Kidney glomerular epithelial cell (primary cell): Measurements from ENCODE around the gene GALNT9.
"Not testable (repeated sequence)": the region's sequence is repeated elsewhere in the genome, so short reads cannot be mapped to it uniquely, and the experiment has no call there.

Experiments
- DNase-seq: peaks from one replicate; lab custom pipeline; 2025; lab: John Stamatoyannopoulos, UW

The GALNT9 gene

DNA sequence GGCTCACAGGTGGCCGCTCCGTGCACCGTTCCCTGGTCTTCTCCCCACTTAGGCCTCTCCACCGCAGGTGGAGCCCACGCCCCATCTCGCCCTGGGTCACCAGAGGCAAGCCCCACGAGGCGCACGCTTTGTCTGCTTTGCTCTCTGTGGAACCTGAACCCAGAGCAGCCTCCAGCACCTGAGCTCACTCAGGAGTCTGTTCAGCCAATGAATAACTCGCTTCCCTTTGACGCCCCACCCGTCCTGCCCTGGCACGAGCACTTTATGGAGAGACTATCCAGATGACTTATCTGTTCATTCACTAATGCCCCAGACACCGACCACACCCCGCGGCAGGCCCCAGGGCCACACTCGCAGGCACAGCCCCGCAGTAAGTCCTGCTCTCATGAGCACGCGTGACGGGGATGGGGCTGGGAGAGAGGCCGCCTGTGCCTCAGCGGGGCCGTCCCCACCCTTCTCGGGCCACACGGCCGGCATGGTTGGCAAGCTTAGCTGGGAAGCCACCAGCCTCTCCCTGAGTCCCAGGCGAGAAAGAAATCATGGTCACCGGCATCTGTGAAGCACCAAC lies 100.1 kb downstream of the GALNT9 start:
- no peak for DNase-seq

DNA sequence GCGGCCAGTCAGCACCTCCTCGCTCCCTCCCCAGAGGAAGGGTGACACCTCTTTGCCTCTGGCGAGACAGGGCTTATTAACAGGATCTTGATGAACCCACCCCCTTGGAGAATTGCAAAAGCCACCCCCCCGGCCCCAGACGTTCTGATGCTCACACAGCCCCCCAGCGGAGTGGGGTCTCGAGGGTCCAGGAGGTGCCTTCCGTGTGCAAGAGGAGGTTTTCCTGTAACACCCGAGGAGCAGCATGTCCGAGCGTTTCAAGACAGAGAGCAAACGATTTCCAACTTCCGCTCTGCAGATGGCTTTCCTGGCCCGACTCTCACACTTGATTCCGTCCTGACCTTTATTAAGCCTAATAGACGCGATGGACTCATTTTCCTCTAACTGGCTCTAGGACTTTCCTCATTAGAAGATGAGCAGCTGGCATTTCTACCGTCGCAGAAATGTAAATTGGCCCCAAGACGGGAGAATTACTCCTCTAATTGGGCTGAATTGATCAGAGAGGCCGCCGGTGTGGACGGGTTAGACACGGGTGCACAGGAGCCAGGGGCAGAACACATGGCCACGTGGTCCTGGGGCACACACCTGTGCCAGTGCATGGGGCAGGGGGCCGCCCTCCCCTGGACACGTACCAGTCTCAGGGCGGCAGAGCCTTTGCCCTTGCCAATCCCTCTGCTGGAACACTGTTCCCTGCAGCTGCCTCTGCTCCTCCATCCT lies 100.8 kb downstream of the GALNT9 start:
- DNase-seq: no peak

DNA sequence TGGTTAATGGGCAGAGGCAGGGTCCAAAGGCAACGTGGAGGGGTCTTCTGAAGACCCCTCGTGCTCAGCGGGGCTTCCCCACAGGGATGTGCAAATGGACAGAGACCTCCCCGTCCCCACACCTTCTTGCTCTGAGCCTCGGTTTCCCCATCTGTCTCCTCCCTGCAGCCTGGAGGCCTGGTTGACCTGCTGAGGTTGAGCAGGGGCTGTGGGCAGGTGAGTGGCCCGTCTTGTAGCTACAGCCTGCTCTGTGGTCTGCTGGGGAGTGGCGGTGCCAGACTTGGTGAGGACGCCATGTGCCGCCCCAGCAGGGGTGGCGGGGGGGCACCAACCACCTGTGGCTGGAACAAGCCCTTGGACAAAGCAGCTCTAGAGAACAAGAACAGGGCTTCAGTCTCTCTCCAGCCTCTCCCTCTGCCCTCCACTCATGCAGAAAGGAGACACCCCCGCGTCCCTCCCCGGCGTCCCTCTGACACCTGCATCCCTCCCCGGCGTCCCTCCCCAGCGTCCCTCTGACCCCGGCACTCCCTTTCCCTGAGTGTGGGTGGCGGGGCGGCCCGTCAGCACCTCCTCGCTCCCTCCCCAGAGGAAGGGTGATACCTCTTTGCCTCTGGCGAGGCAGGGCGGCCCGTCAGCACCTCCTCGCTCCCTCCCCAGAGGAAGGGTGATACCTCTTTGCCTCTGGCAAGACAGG lies 101.5 kb downstream of the GALNT9 start:
- DNase-seq: no peak

DNA sequence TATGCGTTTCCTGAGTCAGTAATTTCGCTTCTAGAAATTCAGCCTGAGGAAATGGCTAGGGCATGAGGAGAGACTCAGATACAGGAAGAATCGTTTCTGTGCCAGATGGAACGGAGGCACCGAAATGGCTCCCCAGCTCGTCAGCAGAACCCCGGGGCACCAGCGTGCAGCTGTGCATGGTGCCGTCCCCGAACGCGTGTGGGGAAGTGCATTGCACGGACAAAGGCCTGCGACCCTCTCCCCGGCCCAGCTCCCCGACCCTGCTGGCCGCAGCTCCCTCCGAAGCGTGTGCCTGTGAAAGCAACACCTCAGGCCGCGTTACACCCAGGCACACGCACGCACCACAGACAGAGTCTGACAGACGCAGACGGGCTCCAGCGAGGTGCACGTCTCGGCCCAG lies 102.3 kb downstream of the GALNT9 start:
- no peak for DNase-seq

DNA sequence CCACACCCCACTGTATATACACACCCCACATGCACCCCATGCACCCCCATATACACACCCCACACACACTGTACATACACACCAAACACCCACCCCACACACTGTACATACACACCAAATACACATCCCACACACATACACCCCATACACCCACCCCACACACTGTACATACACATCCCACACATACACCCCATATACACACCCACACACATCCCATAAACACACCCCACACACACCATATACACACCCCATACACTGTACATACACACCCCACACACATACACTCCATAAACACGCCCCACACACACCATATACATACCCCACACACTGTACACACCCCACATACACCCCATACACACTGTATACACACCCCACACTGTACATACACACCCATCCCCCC lies 102.8 kb downstream of the GALNT9 start:
- DNase-seq: no peak

DNA sequence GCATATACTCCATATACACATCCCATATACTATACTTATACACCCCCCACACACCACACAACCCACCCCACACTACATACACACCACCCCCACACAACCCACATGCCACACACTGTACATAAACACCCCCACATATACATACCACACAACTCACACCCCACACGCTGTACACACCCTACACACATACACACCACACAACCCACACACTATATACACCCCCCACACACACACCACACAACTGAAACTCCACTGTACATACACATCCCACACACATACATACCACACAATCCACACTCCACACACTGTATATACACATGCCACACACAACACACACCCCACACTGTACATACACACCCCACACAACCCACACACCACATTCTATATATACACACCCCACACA lies 104.2 kb downstream of the GALNT9 start:
- DNase-seq: no peak

DNA sequence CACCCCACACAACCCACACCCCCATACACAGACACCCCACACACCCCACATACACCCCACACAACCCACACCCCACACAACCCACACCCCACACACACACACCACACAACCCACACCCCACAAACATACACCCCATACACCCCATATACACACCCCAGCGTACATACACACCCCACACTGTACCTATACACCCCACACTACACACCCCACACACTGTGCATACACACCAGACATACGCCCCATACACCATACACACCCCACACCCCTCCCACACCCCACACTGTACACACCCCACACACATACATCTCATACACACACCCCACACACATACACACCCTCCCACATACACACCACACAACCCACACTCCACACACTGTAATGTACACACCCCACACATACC lies 104.9 kb downstream of the GALNT9 start:
- DNase-seq: no peak

DNA sequence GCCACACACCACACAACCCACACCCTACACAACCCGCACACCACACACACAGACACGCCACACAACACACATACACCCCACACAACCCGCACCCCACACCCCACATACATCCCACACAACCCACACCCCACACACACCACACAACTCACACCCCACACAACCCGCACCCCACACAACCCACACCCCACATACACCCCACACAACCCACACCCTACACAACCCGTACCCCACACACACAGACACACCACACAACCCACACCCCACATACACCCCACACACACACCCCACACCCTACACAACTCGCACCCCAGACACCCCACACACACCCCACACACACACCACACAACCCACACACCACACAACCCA lies 106.6 kb downstream of the GALNT9 start:
- DNase-seq: no peak

DNA sequence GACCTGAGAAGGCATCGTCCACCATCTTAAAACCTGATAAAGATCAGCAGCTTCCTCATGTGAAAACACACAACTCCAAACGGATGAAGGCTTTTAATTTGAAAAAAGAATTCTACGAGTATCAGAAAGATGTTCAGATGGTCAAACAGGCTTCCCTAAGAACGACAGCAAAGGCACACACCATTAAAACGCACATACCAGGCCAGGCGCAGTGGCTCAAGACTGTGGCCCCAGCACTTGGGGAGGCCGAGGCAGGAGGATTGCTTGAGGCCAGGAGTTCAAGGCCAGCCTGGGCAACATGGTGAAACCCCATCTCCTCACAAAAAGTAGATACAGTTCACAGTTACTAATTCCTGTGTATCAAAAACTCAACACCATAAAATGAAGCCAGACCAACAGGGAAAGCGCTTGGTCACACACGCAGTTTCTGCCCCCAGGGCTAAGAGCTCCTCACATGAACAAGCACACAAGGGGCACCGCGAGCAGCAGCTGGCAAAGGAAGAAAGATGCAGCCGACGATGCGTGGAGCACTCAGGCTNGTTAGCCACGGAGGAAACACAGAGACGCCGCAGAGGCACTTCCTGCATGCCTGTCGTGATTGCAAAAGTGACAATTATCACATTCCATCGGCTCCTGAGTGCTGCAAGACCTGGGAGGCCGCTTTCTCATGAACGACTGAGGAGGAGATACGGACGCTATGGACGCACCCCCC lies 107.1 kb downstream of the GALNT9 start:
- DNase-seq: peak; percentile 55

DNA sequence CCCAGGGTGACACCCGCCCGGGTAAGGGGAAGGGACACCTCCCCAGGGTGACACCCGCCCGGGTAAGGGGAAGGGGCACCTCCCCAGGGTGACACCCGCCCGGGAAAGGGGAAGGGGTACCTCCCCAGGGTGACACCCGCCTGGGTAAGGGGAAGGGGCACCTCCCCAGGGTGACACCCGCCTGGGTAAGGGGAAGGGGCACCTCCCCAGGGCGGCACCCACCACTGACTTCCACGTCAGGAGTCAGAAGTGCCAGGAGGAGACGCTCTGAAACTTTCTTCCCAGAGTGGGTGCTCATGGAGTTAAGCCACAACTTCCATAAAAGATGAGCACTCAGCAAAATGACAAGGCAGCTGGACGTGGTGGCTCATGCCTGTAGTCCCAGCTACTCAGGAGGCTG lies 109.6 kb downstream of the GALNT9 start:
- DNase-seq: not testable (repeated sequence)

DNA sequence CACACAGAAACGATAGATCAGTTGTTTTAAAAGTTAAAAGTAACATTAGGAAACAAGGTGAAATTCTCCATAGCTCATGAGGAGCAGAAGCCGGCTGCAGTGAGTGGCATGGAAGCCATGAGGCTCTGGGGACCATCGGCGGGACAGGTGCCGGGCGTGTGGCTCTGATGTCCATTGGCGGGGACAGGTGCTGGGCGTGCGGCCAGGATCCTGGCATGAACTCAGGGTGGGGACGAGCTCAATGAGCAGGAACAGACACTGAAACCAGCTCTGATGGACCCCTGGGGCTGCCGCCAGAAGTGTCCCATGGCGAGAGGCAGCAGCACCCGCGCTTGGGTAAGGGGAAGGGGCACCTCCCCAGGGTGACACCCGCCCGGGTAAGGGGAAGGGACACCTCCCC lies 110.1 kb downstream of the GALNT9 start:
- no peak for DNase-seq

DNA sequence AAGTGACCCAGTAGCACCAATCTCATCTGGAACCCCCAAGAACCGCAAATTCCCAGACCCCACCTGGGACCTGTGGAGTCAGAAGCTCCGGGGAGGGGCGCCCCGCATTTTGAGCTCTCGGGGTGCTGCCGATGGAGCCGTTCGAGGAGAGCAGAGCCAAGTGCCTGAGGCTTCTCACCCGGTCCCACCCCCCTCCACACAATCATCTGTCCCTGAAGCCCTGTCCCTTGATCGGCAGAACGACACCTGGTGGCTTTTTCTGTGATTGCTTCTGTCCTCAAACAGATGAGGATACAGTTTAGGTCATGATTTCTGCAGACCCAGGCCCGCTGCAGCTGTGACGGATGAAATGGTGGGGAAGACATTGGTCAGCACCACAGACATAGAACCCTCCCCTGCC lies 110.5 kb downstream of the GALNT9 start:
- DNase-seq: no peak

DNA sequence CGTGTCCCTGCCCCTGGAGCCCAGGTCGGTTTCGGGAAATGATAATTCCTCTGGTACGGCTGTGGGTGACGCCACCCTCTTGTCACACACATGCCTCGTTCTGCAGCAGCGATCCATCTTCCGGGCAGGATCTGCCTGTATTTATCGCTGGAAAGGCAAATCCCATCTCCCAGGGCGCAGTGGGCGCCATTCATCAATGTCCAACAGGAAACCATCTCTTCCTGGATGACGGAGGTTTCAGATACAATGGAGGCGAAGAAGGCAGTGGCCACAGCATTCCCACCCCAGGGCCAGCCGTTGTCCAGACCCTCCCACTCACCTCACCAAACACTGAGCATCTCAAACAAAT lies 110.9 kb downstream of the GALNT9 start:
- DNase-seq: no peak

DNA sequence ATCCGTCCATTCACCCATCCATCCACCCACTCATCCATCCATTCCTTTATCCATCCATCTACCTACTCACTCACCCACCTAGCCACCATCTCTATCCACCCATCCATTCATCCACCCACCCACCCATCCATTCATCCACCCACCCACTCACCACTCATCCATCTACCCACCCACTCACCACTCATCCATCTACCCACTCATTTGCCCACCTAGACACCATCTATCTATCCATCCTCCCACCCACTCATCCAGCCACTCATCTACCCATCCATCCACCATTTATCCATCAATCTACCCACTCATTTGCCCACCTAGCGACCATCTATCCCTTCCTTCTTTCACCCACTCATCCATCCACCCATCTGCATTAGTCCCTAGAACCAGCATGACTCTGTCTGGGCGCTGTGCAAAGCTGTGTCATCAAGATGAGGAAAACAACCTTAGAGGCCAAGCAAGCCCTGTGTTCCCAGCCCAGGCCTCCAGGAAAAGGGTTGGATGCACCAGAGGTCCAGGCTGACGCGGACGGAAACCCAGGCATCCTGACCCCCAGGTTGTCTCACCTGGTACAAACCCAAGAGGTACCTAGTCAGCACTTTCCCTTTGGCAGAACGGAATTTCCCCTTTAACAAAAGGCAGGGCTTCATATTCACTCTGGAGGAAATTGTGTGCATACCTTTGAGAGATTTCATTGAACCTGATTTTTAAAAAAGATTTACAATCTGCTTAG lies 111.4 kb downstream of the GALNT9 start:
- DNase-seq: no peak

DNA sequence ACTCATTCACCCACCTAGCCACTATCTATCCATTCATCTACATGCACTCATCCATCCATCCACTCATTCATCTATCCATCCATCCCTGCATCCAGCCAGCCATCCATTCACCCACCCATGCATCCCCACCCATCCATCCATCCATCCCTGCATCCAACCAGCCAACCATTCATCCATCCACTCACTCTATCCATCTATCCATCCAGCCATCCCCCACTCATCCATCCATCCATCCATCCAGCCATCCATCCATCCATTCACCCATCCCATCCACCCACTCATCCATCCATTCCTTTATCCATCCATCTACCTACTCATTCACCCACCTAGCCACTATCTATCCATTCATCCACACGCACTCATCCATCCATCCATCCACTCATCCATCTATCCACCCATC lies 112.0 kb downstream of the GALNT9 start:
- DNase-seq: no peak

DNA sequence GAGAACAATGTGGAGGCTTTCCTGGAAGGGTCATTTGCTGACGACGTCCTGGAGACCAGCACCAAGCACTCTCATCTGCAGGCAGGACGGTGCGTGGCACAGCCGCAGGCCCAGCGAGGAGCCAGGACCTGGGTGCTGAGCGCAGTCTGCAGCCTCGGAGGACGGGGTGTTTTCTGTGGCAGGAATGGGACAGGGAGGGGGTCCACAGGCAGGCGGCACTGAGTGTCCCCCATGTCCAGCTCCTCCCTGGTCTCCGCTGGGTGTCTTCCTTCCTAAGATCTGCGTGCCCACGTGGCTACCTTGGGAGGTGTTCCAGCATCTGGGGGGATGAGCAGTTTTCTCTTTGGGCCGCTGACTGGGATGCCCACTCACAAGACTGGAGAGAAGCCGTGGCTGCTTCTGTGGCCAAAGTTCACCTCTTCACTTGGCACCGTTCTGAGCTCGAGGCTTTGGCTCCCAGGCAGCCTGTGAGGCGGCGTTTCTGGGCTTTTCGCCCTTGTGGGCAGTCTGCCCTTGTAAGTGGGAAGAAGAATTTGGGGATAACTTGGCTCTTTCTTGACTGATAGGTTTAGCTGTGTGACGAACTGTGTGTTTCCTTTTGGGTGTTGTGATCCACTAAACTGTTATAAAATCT lies 112.9 kb downstream of the GALNT9 start:
- DNase-seq: no peak

DNA sequence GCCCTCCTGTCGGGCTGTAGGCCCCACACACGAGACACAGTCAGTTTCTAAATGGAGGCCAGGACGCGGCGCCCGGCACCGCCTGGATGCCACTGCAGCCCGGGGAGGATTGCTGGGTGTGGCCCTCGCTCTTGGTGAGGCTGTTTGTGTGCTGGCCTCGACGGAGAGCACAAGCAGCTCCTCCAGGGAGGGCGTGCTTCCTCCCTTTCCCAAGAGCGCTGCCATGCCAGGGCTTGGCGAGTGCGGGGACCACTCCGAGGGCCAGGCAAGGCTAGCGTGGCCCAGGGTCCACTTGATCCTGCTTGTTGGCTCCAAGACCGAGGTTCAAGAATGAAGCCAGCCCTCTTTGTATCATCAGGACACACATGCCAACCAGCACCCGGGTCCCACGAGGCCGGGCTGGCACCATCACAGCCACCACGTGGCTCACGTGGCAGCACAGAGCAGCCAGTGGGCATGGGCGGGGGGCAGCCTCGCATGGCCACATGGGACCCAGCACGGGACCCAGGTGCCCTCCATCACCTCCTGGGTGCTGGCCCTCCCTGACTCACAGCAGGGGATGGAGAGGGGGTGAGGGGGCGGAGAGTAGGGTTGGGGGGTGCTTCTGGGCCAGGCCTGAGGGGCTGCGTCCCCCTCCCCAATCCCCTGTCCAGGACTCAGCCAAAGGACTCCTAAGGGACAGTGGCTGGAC lies 113.9 kb downstream of the GALNT9 start:
- no peak for DNase-seq

DNA sequence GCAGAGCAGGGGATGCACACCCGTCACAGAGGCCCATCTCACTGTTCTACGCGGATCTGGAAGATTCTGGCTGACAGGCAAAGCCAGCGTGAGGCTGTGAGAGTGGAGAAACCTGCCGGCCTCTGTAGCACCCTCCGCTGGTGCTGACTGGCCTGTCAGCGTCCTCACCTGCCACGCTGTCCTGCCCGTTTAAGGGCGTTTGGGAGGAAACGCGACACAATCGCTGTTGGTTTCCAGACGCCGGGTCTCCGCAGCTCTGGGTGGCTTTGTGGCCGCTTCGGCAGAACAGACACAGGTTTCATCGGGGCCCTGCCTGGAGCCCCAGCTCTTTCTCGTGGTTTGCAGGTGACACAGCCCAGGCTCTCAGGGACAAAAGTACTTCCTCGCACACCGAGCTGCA lies 114.5 kb downstream of the GALNT9 start:
- no peak for DNase-seq

DNA sequence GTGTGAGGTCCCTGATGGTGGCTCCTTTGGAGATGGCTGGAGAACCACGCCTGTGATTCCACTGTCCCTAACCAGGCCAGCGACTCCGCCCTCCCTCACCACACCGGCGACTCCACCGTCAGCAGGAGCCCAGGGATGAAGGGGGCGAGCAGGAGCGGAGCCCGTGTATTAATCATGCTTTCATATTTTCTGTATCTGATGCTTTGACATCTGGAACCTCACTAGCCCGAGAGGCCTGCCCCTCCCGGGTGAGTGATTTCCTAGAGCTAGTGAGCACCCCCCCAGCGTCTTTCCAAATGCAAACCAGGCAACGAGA lies 115.3 kb downstream of the GALNT9 start:
- no peak for DNase-seq

DNA sequence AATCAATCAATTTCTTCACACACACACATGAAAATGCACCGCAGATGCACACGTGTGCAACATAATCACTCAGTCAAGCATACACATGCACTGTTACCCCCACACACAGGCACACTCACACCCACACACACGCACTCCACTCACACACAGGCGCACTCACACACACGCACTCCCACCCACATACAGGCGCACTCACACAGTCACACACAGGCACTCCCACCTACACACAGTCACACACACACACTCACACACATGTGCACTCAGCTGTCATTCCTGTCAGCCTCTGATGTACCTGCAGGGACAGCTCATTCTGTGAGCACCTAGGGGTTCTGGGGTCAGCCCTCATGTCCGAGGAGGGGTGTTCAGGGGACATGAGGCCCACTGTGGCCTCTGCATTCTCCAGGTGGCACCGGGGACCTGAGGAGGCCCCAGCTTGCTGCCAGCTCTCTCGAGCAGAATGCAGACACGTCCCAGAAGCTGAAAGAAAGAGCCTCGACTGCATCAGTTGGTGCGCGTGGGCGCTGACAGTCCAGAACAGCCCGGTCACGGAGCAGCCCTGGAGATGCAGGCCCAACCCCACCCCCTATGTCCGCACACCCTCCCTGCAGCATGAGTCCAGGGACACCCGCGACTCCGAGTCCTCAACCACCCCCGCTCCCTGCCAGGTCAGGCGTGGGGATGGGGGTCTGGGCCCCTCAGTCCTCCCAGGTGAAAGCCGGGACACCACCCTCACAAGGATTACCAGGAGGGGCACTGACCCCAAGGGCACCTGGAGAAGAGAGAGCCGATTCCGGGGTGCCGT lies 115.8 kb downstream of the GALNT9 start:
- no peak for DNase-seq

DNA sequence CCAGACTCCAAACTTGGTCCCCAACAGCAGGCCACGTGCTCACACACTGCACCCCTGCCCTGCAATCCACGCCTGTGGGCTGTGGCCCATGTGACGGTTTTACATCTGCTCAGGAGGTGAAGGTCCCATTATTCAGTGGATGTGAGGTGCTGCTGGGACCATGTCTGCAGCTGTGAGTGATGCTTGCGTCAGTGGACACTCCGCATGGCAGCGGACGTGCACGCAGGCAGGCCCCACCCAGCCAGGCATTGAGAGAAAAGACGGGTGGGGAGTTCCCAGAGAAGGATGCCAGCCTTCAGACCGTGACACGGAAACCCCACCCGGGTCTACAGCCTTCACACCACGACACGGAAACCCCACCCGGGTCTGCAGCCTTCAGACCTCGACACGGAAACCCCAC lies 117.6 kb downstream of the GALNT9 start:
- no peak for DNase-seq
